Stimulated activated CD8-positive, alpha-beta memory T cell treated with anti-CD3 and anti-CD28 coated beads, Interleukin-4, amount 100 ng/mL, for 1 hour (primary cell): ENCODE results near the gene RIOX2.
"Not testable (repeated sequence)": the region's sequence is repeated elsewhere in the genome, so short reads cannot be mapped to it uniquely, and the experiment has no call there.

Experiments used
- DNase-seq, 2 donors: peaks; one replicate each; pipeline ENCODE4 v3.0.0-alpha.2; 2020; ENCODE audit warnings: low read depth in 2 of 2, low spot score in 1 of 2

RIOX2 gene

GRCh38 chr3:97971679-97972567 lies at the start of gene RIOX2:
TSS of gene RIOX2 (minus strand) at chr3:97972431. CDS start at chr3:97967593, 4,838 bp downstream.
- peak; percentile 38 to 44 for DNase-seq

GRCh38 chr3:98020412-98020811 lies 48.2 kb upstream of the RIOX2 start:
- DNase-seq = no peak

- DNase-seq = no peak
Observed at GRCh38 chr3:98018301-98018700, 46.1 kb upstream of the RIOX2 start.

GRCh38 chr3:98014268-98014585 lies 42.0 kb upstream of the RIOX2 start:
- no peak for DNase-seq

- no peak for DNase-seq
Observed at GRCh38 chr3:98013411-98014267, 41.4 kb upstream of the RIOX2 start.

- no peak for DNase-seq
Observed at GRCh38 chr3:98012979-98013378, 40.7 kb upstream of the RIOX2 start.

- not testable (repeated sequence) for DNase-seq
Observed at GRCh38 chr3:98010883-98011449, 38.7 kb upstream of the RIOX2 start.

GRCh38 chr3:98010194-98010882 lies 38.1 kb upstream of the RIOX2 start:
- DNase-seq = no peak

GRCh38 chr3:98008855-98009254 lies 36.6 kb upstream of the RIOX2 start:
- no peak for DNase-seq

- DNase-seq = no peak
Observed at GRCh38 chr3:98005438-98005837, 33.2 kb upstream of the RIOX2 start.

- no peak for DNase-seq
Observed at GRCh38 chr3:98004721-98005120, 32.5 kb upstream of the RIOX2 start.

- DNase-seq = no peak
Observed at GRCh38 chr3:98003306-98003969, 31.2 kb upstream of the RIOX2 start.

- DNase-seq = no peak
Observed at GRCh38 chr3:98002717-98003116, 30.5 kb upstream of the RIOX2 start.

- no peak for DNase-seq
Observed at GRCh38 chr3:97999994-98000393, 27.8 kb upstream of the RIOX2 start.

- DNase-seq = no peak
Observed at GRCh38 chr3:97999103-97999502, 26.9 kb upstream of the RIOX2 start.

GRCh38 chr3:97996988-97997387 lies 24.8 kb upstream of the RIOX2 start:
- DNase-seq = no peak

GRCh38 chr3:97994328-97994945 lies 22.2 kb upstream of the RIOX2 start:
- DNase-seq = no peak

- no peak for DNase-seq
Observed at GRCh38 chr3:97993526-97993925, 21.3 kb upstream of the RIOX2 start.

GRCh38 chr3:97992547-97993173 lies 20.4 kb upstream of the RIOX2 start:
- DNase-seq = no peak

- no peak for DNase-seq
Observed at GRCh38 chr3:97991293-97991682, 19.1 kb upstream of the RIOX2 start.
